Neural cell (in vitro differentiated cells): ENCODE data around the gene CREB3L2. TPM values are rescaled to one million over a fixed set of nuclear protein-coding genes. Genes with fewer than 3 reads are reported as not detected.

Experiments used
- H2AFZ ChIP-seq: fragments of 200-600, 300-800 bp; sonication (generic), shearing (Covaris generic); 2 replicates; pipeline ENCODE4 v1.6.0; 2014; ENCODE audit warnings: low read depth, mild to moderate bottlenecking, antibody characterized with exemption, low read length, moderate library complexity
- H3F3A ChIP-seq: fragments of 200-600 bp; shearing (Covaris generic); 2 replicates; pipeline ENCODE4 v1.6.1; 2016; ENCODE audit warnings: mild to moderate bottlenecking, moderate library complexity, mixed read lengths, antibody characterized with exemption, low read length; ENCODE audit not compliant: insufficient read depth, poor library complexity, severe bottlenecking
- H3K27ac ChIP-seq: fragments of 200-600, 300-800 bp; sonication (generic), shearing (Covaris generic); 2 replicates; pipeline ENCODE4 v1.5.1; 2014; ENCODE audit warnings: mild to moderate bottlenecking, low read length, moderate library complexity
- H3K27me3 ChIP-seq: fragments of 300-800, 200-600 bp; sonication (generic), shearing (Covaris generic); 2 replicates; pipeline ENCODE4 v1.6.0; 2014; ENCODE audit warnings: mild to moderate bottlenecking, low read depth, low read length, moderate library complexity; ENCODE audit not compliant: insufficient read depth
- H3K36me3 ChIP-seq: fragments of 300-800, 200-600 bp; sonication (generic), shearing (Covaris generic); 2 replicates; pipeline ENCODE4 v1.5.1; 2014; ENCODE audit warnings: mild to moderate bottlenecking, antibody characterized with exemption, low read length, moderate library complexity; ENCODE audit not compliant: insufficient read depth
- H3K4me2 ChIP-seq: fragments of 300-800, 200-600 bp; sonication (generic), shearing (Covaris generic); 2 replicates; pipeline ENCODE4 v1.6.0; 2014; ENCODE audit warnings: mild to moderate bottlenecking, low read length
- H3K4me3 ChIP-seq: fragments of 300-800, 200-600 bp; sonication (generic), shearing (Covaris generic); 2 replicates; pipeline ENCODE4 v1.5.1; 2014; ENCODE audit warnings: mild to moderate bottlenecking, low read length, moderate library complexity
- H3K79me2 ChIP-seq: fragments of 200-600 bp; shearing (Covaris generic); replicated peaks from 2 replicates; pipeline ENCODE4 v1.6.0; 2014; ENCODE audit warnings: mild to moderate bottlenecking, low read length, moderate library complexity; ENCODE audit not compliant: insufficient read depth
- H3K9ac ChIP-seq: fragments of 300-800, 200-600 bp; sonication (generic), shearing (Covaris generic); 2 replicates; pipeline ENCODE4 v1.6.1; 2016; ENCODE audit warnings: mild to moderate bottlenecking, low read length, mixed read lengths
- H3K9me2 ChIP-seq: fragments of 200-600 bp; shearing (Covaris generic); 2 replicates; pipeline ENCODE4 v1.6.1; 2016; ENCODE audit warnings: mild to moderate bottlenecking, low read length, mixed read lengths; ENCODE audit not compliant: insufficient read depth
- H3K9me3 ChIP-seq: fragments of 200-600, 300-800 bp; sonication (generic), shearing (Covaris generic); 2 replicates; pipeline ENCODE4 v1.6.1; 2016; ENCODE audit warnings: mild to moderate bottlenecking, mixed run types, low read length, moderate library complexity, mixed read lengths
- H4K20me1 ChIP-seq: fragments of 200-600 bp; shearing (Covaris generic); 2 replicates; pipeline ENCODE4 v1.6.1; 2016; ENCODE audit warnings: mild to moderate bottlenecking, mixed run types; ENCODE audit not compliant: insufficient read depth
- EP300 ChIP-seq: fragments of 450-650 bp; conservative IDR thresholded peaks from 2 replicates; pipeline ENCODE4 v1.6.1; 2014; ENCODE audit warnings: antibody characterized with exemption, mild to moderate bottlenecking, moderate library complexity; ENCODE audit not compliant: poor library complexity, severe bottlenecking
- EZH2 ChIP-seq: fragments of 200-600, 300-800 bp; shearing (Covaris generic), sonication (generic); IDR thresholded peaks from 2 replicates; pipeline ENCODE4 v1.6.1; 2014; ENCODE audit warnings: antibody characterized with exemption, low read length, borderline replicate concordance, mild to moderate bottlenecking; ENCODE audit not compliant: insufficient read depth, poor library complexity, severe bottlenecking
- MXI1 ChIP-seq: fragments of 450-650 bp; conservative IDR thresholded peaks from 2 replicates; pipeline ENCODE4 v1.6.1; 2014; ENCODE audit warnings: antibody characterized with exemption, mild to moderate bottlenecking; ENCODE audit not compliant: poor library complexity, severe bottlenecking
- POLR2AphosphoS5 ChIP-seq: IDR thresholded peaks from 2 replicates; pipeline ENCODE4 v1.6.1; 2012
- RAD21 ChIP-seq: fragments of 450-650 bp; conservative IDR thresholded peaks from 2 replicates; pipeline ENCODE4 v1.6.1; 2014; ENCODE audit warnings: antibody characterized with exemption, mild to moderate bottlenecking, moderate library complexity
- SMC3 ChIP-seq: fragments of 450-650 bp; conservative IDR thresholded peaks from 2 replicates; pipeline ENCODE4 v1.6.1; 2014; ENCODE audit warnings: antibody characterized with exemption, mild to moderate bottlenecking, moderate library complexity; ENCODE audit not compliant: poor library complexity
- TAF1 ChIP-seq: IDR thresholded peaks from 2 replicates; pipeline ENCODE4 v1.6.1; 2012; ENCODE audit warnings: low read depth
- polyA plus RNA-seq: library from polyadenylated mRNA; depleted of rRNA; stranded (reverse); fragments of >200 nt; gene quantifications from 2 replicates; pipeline ENCODE4 v1.2.3, GENCODE V29; 2014
- TF ChIP-seq, protein P1 (sequence below): IDR thresholded peaks from 2 replicates; pipeline ENCODE4 v1.6.1; 2012; ENCODE audit warnings: borderline replicate concordance
- TF ChIP-seq, protein P2 (sequence below): fragments of 450-650 bp; IDR thresholded peaks from 2 replicates; pipeline ENCODE4 v1.5.1; 2014; ENCODE audit warnings: antibody characterized with exemption, mild to moderate bottlenecking, moderate library complexity; ENCODE audit not compliant: poor library complexity, severe bottlenecking

CREB3L2 gene
- polyA plus RNA-seq, 1 donor from 2014 or later, result 1.5 TPM

DNA sequence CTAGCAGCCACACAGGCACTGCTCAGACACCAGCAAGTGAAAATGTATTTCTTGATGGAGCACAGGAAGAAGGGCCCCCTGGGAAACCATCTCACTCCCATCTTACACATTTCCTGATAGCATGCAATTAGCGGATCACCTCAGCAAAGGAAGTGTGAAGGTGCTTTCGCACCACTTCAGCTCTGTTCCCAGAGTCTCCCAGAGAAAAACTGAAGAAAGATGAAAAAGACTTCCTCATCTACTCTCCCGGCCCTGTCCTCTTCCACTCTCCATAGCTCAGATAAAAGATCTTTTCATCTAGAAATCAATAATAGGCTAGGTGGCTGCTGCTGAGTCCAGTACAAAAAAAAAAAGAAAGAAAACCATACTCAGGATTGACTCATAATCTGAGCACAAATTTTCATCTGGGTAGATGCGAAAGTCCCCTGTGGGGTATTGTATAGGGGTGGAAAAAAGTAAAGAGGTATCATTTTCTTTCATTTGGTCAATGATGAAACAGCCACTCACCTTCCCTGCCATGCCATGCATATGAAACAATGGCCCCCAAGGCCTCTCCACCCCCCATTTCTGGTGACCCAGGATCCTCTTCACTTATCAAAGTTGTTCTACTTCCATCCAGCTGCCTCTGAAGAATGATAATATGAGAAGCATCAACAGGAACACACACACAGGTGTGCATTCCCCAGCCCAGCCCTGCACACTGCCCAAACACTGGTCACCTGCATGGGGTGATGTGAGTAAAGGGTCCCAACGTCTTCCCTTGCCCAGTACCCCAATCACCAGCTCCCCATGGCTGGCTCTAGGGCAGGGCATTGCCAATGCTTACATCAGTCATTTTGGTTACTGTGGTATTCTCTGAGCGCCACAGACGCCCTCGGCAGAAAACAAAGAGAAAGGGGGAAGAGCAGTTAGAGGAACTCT, 106.3 kb downstream of the CREB3L2 start:
- no peak overlapping the region for H3K4me2 ChIP-seq
- no peaks in the 10 kb centered on the region for H3K9me2 ChIP-seq
- H3K9me3 ChIP-seq, result no peaks in the 10 kb centered on the region
- peak overlapping the region; percentile 51 for H3K27ac ChIP-seq
- no peak overlapping the region for H3K9ac ChIP-seq
- no peaks in the 10 kb centered on the region for H3F3A ChIP-seq
- H3K36me3 ChIP-seq, result no peaks in the 10 kb centered on the region
- no peak for TF ChIP-seq EZH2
- no peak for TF ChIP-seq EP300
- TF ChIP-seq POLR2AphosphoS5, result peak; percentile 62
- TF ChIP-seq SMC3, result peak; percentile 37
- TF ChIP-seq MXI1, result no peak
- TF ChIP-seq, protein P1, sequence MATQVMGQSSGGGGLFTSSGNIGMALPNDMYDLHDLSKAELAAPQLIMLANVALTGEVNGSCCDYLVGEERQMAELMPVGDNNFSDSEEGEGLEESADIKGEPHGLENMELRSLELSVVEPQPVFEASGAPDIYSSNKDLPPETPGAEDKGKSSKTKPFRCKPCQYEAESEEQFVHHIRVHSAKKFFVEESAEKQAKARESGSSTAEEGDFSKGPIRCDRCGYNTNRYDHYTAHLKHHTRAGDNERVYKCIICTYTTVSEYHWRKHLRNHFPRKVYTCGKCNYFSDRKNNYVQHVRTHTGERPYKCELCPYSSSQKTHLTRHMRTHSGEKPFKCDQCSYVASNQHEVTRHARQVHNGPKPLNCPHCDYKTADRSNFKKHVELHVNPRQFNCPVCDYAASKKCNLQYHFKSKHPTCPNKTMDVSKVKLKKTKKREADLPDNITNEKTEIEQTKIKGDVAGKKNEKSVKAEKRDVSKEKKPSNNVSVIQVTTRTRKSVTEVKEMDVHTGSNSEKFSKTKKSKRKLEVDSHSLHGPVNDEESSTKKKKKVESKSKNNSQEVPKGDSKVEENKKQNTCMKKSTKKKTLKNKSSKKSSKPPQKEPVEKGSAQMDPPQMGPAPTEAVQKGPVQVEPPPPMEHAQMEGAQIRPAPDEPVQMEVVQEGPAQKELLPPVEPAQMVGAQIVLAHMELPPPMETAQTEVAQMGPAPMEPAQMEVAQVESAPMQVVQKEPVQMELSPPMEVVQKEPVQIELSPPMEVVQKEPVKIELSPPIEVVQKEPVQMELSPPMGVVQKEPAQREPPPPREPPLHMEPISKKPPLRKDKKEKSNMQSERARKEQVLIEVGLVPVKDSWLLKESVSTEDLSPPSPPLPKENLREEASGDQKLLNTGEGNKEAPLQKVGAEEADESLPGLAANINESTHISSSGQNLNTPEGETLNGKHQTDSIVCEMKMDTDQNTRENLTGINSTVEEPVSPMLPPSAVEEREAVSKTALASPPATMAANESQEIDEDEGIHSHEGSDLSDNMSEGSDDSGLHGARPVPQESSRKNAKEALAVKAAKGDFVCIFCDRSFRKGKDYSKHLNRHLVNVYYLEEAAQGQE, result peak; percentile 96
- TF ChIP-seq, protein P2, sequence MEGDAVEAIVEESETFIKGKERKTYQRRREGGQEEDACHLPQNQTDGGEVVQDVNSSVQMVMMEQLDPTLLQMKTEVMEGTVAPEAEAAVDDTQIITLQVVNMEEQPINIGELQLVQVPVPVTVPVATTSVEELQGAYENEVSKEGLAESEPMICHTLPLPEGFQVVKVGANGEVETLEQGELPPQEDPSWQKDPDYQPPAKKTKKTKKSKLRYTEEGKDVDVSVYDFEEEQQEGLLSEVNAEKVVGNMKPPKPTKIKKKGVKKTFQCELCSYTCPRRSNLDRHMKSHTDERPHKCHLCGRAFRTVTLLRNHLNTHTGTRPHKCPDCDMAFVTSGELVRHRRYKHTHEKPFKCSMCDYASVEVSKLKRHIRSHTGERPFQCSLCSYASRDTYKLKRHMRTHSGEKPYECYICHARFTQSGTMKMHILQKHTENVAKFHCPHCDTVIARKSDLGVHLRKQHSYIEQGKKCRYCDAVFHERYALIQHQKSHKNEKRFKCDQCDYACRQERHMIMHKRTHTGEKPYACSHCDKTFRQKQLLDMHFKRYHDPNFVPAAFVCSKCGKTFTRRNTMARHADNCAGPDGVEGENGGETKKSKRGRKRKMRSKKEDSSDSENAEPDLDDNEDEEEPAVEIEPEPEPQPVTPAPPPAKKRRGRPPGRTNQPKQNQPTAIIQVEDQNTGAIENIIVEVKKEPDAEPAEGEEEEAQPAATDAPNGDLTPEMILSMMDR, result no peak
- peak; percentile 21 for TF ChIP-seq RAD21
- no peak for TF ChIP-seq TAF1
- H4K20me1 ChIP-seq, result no peaks in the 10 kb centered on the region
- no peaks in the 10 kb centered on the region for H3K79me2 ChIP-seq
- peak overlapping the region; percentile 17 for H3K4me3 ChIP-seq
- H3K27me3 ChIP-seq, result no peaks in the 10 kb centered on the region
- H2AFZ ChIP-seq, result no peak overlapping the region

DNA sequence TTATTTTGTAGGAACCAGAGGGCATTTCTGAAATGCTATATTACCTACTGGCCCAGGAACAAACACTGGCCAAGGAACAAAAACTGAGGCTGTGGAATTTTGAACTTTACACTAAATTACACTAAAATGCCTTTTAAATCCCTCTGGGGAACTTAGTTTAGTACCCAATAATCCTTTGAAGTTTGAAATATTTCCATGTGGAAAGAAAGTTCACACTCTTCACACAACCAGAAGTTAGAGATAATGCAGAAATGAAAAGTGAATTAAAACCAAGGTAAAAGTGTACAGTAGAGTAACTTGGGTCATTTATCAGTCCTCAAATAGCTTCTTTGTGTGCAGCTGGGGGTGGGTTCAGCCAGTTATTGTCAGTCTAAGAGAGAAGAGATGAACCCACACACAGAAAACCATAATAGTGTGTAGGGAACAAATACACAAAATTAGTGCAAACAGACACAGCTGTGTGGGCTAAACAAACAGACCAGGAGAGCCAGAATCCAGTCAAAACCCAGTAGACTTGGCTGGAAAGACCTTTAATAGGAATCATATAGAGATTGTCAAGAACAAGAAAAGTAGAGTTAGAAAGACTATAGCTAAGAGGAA, 108.6 kb downstream of the CREB3L2 start:
- Histone ChIP-seq H3K4me2 (no peak overlapping the region), H4K20me1 (no peaks in the 10 kb centered on the region), H3K9me3 (no peaks in the 10 kb centered on the region), H3K4me3 (no peak overlapping the region), H3K27ac (no peak overlapping the region), H3K36me3 (no peaks in the 10 kb centered on the region), H2AFZ (no peak overlapping the region), H3F3A (no peaks in the 10 kb centered on the region), H3K79me2 (no peaks in the 10 kb centered on the region), H3K9ac (no peak overlapping the region), H3K9me2 (no peaks in the 10 kb centered on the region), H3K27me3 (no peaks in the 10 kb centered on the region)
- TF ChIP-seq MXI1 (no peak), RAD21 (no peak)
